Ecto neural progenitor cell (in vitro differentiated cells): ENCODE data around the gene FGD2.
A peak's percentile ranks its signal among the peaks of the same experiment; 100 is the strongest.

ENCODE experiments used
- DNase-seq: peaks from one replicate; pipeline ENCODE4 v3.0.0-alpha.2; 2018; ENCODE audit warnings: low spot score

FGD2 gene

DNA sequence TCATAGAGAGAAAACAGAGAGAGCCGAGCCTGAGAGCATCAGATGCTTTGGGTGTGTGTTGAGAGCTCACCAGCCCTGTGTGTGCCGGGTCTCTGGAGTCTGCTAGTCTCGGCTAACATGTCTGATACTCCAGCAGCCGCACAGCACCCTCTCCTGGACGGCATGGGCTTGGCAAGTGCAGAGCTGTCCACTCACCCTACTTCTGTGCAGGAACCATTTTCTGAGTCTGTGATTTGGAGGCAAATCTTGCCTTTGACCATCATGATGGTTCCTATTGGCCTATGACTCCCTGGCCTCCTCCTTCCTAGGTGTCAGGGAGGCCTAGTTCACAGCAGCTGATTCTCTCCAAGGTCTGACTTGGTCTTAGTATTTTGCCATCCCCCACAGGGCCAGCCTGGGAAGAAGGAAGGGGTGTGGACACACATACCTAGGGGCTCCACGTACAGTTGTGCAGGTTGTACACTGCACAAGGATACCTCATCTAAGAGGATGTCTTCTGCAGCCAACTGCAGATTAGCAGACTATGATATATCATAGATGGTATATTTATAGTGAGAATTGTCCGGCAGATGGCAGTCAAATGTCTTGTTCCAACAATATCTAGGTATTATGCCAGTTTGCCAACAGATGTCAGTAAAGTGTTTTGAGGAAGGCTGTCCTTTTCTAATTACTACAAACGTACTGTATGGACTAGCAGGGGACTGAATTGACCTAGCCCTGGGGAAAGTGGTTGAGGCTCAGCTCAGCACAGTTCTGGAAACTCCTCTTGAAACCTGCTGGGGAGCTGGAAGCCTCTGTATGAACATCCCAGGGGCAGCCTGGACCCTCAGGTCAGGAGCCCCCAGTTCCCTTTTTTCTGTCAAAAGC lies 13.0 kb downstream of the FGD2 start:
- DNase-seq: peak; percentile 93

DNA sequence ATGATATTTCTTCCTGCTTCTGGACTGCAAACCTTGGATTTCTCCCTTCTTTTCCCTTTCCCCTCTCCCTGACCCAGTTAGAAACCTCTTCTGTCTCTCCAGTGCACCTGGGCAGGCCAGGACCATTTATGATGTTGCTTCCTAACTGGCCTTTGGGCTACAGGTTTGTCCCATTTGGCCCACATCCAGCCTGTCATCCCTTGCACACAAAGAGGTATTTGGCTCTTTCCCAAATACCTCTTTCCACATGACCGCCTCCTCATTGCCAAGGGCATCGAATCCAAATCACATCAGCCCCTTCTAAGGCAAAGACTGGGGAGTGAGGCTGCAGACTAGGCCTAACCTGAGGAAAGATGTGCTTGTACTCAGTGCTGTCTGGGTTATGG lies 13.6 kb downstream of the FGD2 start:
- no peak for DNase-seq

- no peak for DNase-seq
These were observed 14.9 kb downstream of the FGD2 start for GRCh38 chr6:37020381-37020780.

DNA sequence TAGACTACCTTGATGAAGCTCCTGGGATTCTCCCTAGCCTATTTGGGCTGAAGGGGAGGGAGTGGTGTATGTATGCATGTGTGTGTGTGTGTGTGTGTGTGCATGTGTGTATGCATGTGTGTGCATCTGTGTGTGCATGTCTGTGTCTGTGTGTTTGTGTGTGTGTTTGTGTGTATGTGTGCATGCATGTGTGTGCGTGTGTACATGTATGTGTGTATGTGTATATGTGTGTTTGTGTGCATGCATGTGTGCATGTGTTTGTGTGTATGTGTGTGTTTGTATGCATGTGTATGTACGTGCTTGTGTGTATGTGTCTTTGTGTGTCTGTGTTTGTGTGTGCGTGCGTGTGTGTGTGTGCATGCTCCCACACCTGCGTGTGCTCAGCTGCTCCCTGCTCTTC lies 15.4 kb downstream of the FGD2 start:
- DNase-seq: no peak

DNA sequence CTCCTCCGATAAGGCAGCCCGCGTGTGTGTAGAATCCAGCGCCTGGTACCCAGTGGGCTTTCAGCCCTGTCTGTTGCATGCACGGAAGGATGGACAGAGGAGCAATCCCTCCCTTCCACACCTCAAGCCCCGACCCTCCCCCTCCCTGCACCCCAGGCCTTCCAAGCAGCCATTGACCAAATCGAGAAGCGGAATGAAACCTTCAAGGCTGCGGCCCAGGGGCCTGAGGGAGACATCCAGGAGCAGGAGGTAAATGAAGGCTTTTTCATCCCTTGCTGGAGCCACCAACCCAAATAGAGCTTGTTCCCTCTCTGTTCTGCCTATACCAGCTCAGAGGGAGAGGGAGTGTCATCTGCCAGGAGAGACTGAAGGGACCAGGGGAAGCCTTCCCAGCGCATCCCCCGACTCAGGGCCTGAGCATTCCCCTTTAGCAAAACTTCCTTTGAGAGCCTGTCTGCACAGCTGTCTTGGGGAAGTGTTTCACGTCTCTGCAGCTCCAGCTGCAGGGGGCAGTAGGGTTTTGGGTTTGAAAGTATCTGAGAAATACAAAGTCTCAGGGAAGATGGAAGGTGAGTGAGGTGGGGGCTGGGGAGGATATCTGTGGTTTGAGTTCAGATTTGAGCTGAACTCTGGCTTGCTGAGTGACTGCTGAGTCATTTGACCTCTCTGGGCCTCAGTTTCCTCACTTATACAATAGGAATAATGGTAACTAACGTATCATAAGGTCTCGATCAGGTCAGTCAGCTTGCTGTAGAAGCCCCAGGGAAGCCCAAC lies 16.1 kb downstream of the FGD2 start:
- DNase-seq: no peak

GRCh38 chr6:37022135-37022863 lies 16.8 kb downstream of the FGD2 start:
- no peak for DNase-seq

GRCh38 chr6:37024656-37025337 lies 19.3 kb downstream of the FGD2 start:
- DNase-seq: no peak

- no peak for DNase-seq
These were observed 20.4 kb downstream of the FGD2 start for GRCh38 chr6:37025621-37026466.

DNA sequence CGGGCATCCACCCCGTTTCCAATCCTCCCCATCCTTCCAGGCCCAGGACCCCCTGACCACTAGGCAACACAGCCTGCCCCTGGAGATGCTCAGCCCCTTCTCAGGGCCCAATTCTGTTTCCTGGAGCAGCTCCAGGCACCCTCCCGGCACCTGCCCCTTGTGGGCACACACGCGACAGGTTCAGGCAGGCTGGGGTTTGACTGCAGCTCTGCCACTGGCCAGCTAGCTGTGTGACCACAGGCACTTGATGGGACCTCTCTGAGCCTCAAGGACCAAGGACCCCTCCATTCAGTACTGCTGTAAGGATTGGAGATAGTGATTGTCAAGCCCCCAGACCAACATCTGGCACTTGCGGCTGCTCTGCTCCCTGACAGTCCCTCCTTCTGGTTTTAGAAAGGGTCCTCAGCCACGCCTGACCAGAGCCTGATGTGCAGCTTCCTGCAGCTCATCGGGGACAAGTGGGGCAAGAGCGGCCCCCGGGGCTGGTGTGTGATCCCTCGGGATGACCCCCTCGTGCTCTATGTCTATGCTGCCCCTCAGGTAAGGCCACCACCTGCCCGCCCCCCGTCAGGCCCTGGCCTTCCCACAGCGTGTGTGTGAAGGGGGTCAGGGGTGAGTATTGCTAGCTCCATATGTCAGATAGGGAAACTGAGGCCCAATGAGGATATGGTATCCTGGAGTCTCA lies 21.7 kb downstream of the FGD2 start:
- no peak for DNase-seq

GRCh38 chr6:37027811-37028469 lies 22.5 kb downstream of the FGD2 start:
- DNase-seq: no peak

DNA sequence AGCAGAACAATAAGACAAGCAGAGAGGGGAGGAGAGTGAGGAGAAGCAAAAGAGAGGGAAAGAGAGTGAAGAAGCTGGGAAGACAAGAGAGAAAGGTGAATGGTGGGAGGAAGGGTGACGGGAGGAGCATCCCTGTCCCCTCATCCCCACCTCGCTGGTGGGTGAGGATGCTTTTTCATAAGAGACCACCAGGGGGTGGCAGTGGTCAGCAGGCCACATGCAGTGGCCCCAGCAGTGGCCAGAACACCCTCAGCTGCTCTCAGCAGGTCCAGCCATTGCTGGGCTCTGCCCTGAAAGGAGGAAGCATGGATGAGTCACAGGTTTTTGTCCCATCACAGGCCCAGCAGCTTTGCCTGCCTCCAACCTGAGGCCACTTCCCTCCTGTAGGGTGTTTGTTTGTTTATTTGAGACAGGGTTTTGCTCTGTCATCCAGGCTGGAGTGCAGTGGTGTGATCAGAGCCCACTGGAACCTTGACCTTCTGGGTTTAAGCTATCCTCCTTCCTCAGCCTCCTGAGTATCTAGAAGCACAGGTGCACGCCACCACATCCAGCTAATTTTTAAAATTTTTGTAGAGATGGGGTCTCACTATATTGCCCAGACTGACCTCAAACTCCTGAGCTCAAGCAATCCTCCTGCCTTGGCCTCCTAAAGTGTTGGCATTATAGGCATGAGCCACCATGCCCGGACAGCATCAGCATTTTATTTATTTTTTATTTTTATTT lies 24.0 kb downstream of the FGD2 start:
- DNase-seq: peak; percentile 71

GRCh38 chr6:37030599-37030998 lies 25.1 kb downstream of the FGD2 start:
- no peak for DNase-seq

DNA sequence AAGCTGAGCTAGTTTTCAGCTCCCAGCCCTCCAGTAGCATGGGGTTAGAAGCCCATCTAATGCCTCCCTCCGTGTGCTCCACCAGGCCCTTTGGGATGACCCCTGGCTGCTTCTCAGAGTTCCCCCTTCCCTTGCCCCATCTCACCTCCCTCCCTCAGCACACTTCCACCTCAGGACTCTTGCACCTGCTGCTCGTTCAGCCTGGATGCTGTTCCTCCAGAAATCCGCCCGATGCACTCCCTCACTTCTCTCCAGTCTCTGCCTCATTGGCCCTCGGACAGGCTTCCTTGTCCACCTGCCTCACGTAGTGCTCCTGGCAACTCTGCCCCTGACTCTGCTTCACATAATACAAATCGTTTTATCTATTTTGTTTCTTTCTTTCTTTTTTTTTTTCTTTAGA lies 26.8 kb downstream of the FGD2 start:
- no peak for DNase-seq

DNA sequence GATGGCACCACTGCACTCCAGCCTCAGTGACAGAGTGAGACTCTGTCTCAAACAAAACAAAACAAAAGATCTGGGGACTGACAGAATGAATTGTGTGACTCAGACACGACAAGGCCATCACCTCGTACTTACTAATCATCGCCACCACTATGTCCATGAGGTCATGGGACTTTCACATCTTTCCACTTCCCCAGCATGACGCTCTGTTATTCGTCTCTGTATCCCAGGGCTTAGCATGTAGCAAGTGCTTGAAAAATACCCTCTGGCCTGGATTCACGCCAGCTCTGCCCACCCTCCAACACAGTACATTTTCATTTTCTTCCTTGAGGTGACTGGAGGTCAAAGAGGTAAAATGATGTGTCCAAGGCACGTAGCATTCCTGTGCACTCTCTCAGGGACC lies 27.8 kb downstream of the FGD2 start:
- no peak for DNase-seq

GRCh38 chr6:37033819-37034795 lies 28.7 kb downstream of the FGD2 start:
- no peak for DNase-seq

DNA sequence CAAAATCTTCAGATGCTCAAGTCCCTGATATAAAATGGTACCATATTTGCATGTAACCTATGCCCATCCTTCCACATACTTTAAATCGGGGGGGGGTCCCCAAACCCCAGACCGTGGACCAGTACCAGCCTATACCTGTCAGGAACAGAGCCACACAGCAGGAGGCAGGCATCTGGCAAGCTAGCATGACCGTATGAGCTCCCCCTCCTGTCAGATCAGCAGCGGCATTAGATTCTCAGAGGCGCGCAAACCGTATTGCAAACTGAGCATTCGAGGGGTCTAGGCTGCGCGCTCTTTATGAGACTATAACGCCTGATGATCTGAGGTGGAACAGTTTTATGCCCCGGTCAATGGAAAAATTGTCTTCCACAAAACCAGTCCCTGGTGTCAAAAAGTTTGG lies 30.7 kb downstream of the FGD2 start:
- no peak for DNase-seq

- DNase-seq: peak; percentile 38
These were observed 33.1 kb downstream of the FGD2 start for GRCh38 chr6:37038292-37039198.
